GM12891 (cell line): ENCODE measurements around the gene B3GNT7.

Experiments used
- PAX5 ChIP-seq: IDR thresholded peaks from 2 replicates; pipeline ENCODE4 v1.6.1; 2011; ENCODE audit warnings: low read length, moderate library complexity, mild to moderate bottlenecking; ENCODE audit not compliant: insufficient read depth, severe bottlenecking
- POLR2A ChIP-seq: IDR thresholded peaks from 2 replicates; pipeline ENCODE4 v1.6.1; 2011; ENCODE audit warnings: low read depth, low read length, control low read depth
- POLR2AphosphoS5 ChIP-seq: IDR thresholded peaks from 2 replicates; pipeline ENCODE4 v1.6.1; 2011; ENCODE audit warnings: low read depth, low read length, control low read depth
- SPI1 ChIP-seq: IDR thresholded peaks from 2 replicates; pipeline ENCODE4 v1.6.1; 2011; ENCODE audit warnings: low read depth, low read length, control low read depth
- TAF1 ChIP-seq: IDR thresholded peaks from 2 replicates; pipeline ENCODE4 v1.6.1; 2011; ENCODE audit warnings: low read depth, low read length, control low read depth

DNA sequence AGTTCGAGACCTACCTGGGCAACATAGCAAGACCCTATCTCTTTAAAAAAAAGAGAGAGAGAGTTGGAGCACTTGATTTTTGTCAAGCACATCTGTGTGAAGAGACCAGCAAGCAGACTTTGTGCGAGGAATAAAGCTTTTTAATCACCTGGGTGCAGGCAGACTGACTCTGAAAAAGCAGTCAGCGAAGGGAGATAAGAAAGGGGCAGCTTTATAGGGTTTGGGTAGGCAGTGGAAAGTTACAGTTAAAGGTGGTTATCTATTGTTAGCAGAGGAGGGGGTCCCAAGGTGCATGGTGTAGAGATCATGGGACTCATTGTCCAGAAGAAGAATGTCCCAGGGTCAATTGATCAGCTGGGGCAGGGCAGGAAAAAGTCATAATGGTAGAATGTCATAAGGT lies 34.4 kb downstream of the B3GNT7 start:
- TF ChIP-seq POLR2A (no peak), PAX5 (no peak), TAF1 (no peak), POLR2AphosphoS5 (no peak), SPI1 (no peak)
